ENCODE measurements around the gene RYR1.

Gene RYR1

DNA sequence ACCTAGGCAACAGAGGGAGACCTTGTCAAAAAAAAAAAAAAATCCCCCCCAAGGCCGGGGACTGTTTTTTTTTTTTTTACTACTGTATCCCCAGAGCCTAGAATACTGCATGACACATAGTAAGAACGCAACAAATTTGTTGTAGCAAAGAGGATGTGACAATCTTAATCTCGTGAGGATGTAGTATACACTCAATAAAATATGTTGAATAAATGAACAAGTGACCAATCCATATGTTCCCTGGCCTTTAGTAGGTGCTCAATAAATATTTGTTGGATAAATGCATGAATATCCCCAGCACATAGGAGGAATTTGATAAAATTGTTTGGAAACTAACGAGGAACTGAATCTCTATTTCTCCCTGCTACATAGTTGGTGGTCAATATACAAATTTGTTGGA lies 108.5 kb downstream of the RYR1 start:
- H3K4me3 ChIP-seq (ENCODE audit: low read depth, low read length), result no peak overlapping the region
- H3K27me3 ChIP-seq (ENCODE audit: insufficient read depth, low read length), result peaks cover 6% of the 10 kb centered on the region; the same call in 1 of the 2 replicates
- H3K4me1 ChIP-seq (ENCODE audit: control insufficient read depth, insufficient read depth, low read length, unreplicated experiment), result peaks cover 7% of the 10 kb centered on the region
- H3K79me2 ChIP-seq (ENCODE audit: control insufficient read depth, insufficient read depth, low read length, unreplicated experiment), result no peaks in the 10 kb centered on the region
- H2AFZ ChIP-seq (ENCODE audit: low read length, unreplicated experiment), result no peak overlapping the region
- no peak overlapping the region for H3K27ac ChIP-seq (ENCODE audit: low read depth, low read length)
- H3K36me3 ChIP-seq (ENCODE audit: insufficient read depth, low read length), result no peaks in the 10 kb centered on the region

- no peak overlapping the region for H2AFZ ChIP-seq (ENCODE audit: low read length, unreplicated experiment)
- no peak overlapping the region for H3K27ac ChIP-seq (ENCODE audit: low read depth, low read length)
Observed at GRCh38 chr19:38543286-38543806, 109.9 kb downstream of the RYR1 start.

GRCh38 chr19:38543807-38544568 lies 110.5 kb downstream of the RYR1 start:
- Histone ChIP-seq H3K4me1 (ENCODE audit: control insufficient read depth, insufficient read depth, low read length, unreplicated experiment) (peaks cover 7% of the 10 kb centered on the region), H3K27ac (ENCODE audit: low read depth, low read length) (peak overlapping the region; percentile 67), H3K36me3 (ENCODE audit: insufficient read depth, low read length) (no peaks in the 10 kb centered on the region), H2AFZ (ENCODE audit: low read length, unreplicated experiment) (peak overlapping the region; percentile 76), H3K27me3 (ENCODE audit: insufficient read depth, low read length) (no peaks in the 10 kb centered on the region), H3K79me2 (ENCODE audit: control insufficient read depth, insufficient read depth, low read length, unreplicated experiment) (no peaks in the 10 kb centered on the region), H3K4me3 (ENCODE audit: low read depth, low read length) (peak overlapping the region; percentile 62)

More at GRCh38 chr19:38543286-38543806, 109.9 kb downstream of the RYR1 start:
- Histone ChIP-seq H3K4me3 (ENCODE audit: low read depth, low read length) (peak overlapping the region; percentile 62), H3K36me3 (ENCODE audit: insufficient read depth, low read length) (no peaks in the 10 kb centered on the region), H3K79me2 (ENCODE audit: control insufficient read depth, insufficient read depth, low read length, unreplicated experiment) (no peaks in the 10 kb centered on the region), H3K4me1 (ENCODE audit: control insufficient read depth, insufficient read depth, low read length, unreplicated experiment) (peaks cover 7% of the 10 kb centered on the region), H3K27me3 (ENCODE audit: insufficient read depth, low read length) (no peaks in the 10 kb centered on the region)

DNA sequence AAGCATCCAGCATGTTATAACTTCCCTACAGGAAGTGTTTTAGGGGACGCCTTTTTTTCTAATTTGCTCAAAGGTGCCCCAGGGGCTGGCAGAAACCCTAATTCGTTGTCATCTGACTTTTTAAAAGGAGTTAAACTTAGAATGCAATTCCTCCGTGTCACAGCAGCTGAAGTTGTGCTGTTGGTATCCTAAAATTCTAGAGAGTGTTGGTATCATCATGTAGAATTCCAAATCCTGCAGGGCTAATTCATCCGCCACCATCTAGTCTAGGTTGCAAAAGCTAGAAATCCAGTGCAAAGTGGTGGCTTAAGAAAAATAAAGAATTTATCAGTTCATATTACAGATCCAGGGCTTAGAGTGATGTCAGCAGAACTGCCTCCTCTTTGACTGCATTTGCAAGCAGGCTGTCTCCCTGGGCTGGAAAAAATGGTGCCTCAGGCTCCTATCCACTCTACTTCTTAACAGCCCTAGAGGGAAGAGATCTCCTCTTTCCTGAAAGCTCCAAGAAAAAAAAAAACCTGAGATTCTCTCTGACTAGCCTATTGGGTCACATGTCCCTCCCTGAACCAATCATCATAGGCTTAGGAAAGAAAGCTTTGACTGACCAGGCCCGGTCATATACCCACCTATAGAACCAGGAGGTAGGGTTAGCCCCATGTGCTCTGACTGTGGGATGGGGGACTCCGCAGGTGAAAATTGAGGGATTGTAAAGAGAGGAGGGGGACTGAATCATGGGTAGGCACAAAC lies 111.3 kb downstream of the RYR1 start:
- Histone ChIP-seq H3K79me2 (ENCODE audit: control insufficient read depth, insufficient read depth, low read length, unreplicated experiment) (no peaks in the 10 kb centered on the region), H3K27ac (ENCODE audit: low read depth, low read length) (peak overlapping the region; percentile 67), H2AFZ (ENCODE audit: low read length, unreplicated experiment) (peak overlapping the region; percentile 76), H3K27me3 (ENCODE audit: insufficient read depth, low read length) (no peaks in the 10 kb centered on the region), H3K36me3 (ENCODE audit: insufficient read depth, low read length) (no peaks in the 10 kb centered on the region), H3K4me3 (ENCODE audit: low read depth, low read length) (0 out of 2 replicates have a peak overlapping the region, but pooled peaks have one; percentile 62), H3K4me1 (ENCODE audit: control insufficient read depth, insufficient read depth, low read length, unreplicated experiment) (peaks cover 7% of the 10 kb centered on the region)

- no peaks in the 10 kb centered on the region for H3K36me3 ChIP-seq (ENCODE audit: insufficient read depth, low read length)
- no peak overlapping the region for H3K4me3 ChIP-seq (ENCODE audit: low read depth, low read length)
- no peaks in the 10 kb centered on the region; the same call in 1 of the 2 replicates for H3K27me3 ChIP-seq (ENCODE audit: insufficient read depth, low read length)
- peaks cover 7% of the 10 kb centered on the region for H3K4me1 ChIP-seq (ENCODE audit: control insufficient read depth, insufficient read depth, low read length, unreplicated experiment)
- no peak overlapping the region for H2AFZ ChIP-seq (ENCODE audit: low read length, unreplicated experiment)
- no peaks in the 10 kb centered on the region for H3K79me2 ChIP-seq (ENCODE audit: control insufficient read depth, insufficient read depth, low read length, unreplicated experiment)
- H3K27ac ChIP-seq (ENCODE audit: low read depth, low read length), result no peak overlapping the region
Observed at GRCh38 chr19:38545596-38545995, 112.1 kb downstream of the RYR1 start.

DNA sequence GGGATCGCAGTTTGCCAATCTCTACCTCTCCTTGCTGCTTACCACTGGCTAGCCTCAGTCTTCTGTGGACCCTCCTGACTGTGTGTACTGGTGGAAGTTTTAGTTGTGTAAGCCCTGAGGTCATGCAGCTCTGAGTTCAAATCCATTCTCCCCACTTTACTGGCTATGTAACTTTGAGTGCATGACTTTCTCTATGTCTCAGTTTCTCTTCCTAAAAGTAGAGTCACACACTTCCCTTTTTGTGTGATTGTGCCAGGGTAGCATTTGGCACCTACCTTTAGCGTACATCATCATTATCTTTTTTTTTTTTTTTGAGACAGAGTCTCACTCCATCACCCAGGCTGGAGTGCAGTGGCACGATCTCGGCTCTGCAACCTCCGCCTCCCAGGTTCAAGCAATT lies 113.9 kb downstream of the RYR1 start:
- no peaks in the 10 kb centered on the region for H3K79me2 ChIP-seq (ENCODE audit: control insufficient read depth, insufficient read depth, low read length, unreplicated experiment)
- no peak overlapping the region for H3K27ac ChIP-seq (ENCODE audit: low read depth, low read length)
- peaks cover 7% of the 10 kb centered on the region for H3K4me1 ChIP-seq (ENCODE audit: control insufficient read depth, insufficient read depth, low read length, unreplicated experiment)
- H3K27me3 ChIP-seq (ENCODE audit: insufficient read depth, low read length), result no peaks in the 10 kb centered on the region; the same call in none of the 2 replicates
- no peaks in the 10 kb centered on the region for H3K36me3 ChIP-seq (ENCODE audit: insufficient read depth, low read length)
- H3K4me3 ChIP-seq (ENCODE audit: low read depth, low read length), result no peak overlapping the region
- no peak overlapping the region for H2AFZ ChIP-seq (ENCODE audit: low read length, unreplicated experiment)

GRCh38 chr19:38549061-38549460 lies 115.6 kb downstream of the RYR1 start:
- no peak overlapping the region for H3K4me3 ChIP-seq (ENCODE audit: low read depth, low read length)
- H3K27ac ChIP-seq (ENCODE audit: low read depth, low read length), result no peak overlapping the region
- peaks cover 7% of the 10 kb centered on the region for H3K4me1 ChIP-seq (ENCODE audit: control insufficient read depth, insufficient read depth, low read length, unreplicated experiment)
- H3K79me2 ChIP-seq (ENCODE audit: control insufficient read depth, insufficient read depth, low read length, unreplicated experiment), result no peaks in the 10 kb centered on the region
- H3K36me3 ChIP-seq (ENCODE audit: insufficient read depth, low read length), result no peaks in the 10 kb centered on the region
- no peak overlapping the region for H2AFZ ChIP-seq (ENCODE audit: low read length, unreplicated experiment)
- no peaks in the 10 kb centered on the region; the same call in none of the 2 replicates for H3K27me3 ChIP-seq (ENCODE audit: insufficient read depth, low read length)

GRCh38 chr19:38549942-38550341 lies 116.5 kb downstream of the RYR1 start:
- no peaks in the 10 kb centered on the region for H3K79me2 ChIP-seq (ENCODE audit: control insufficient read depth, insufficient read depth, low read length, unreplicated experiment)
- H3K27ac ChIP-seq (ENCODE audit: low read depth, low read length), result no peak overlapping the region
- no peak overlapping the region for H2AFZ ChIP-seq (ENCODE audit: low read length, unreplicated experiment)
- H3K27me3 ChIP-seq (ENCODE audit: insufficient read depth, low read length), result no peaks in the 10 kb centered on the region; the same call in none of the 2 replicates
- H3K36me3 ChIP-seq (ENCODE audit: insufficient read depth, low read length), result no peaks in the 10 kb centered on the region
- no peak overlapping the region for H3K4me3 ChIP-seq (ENCODE audit: low read depth, low read length)
- peaks cover 2% of the 10 kb centered on the region for H3K4me1 ChIP-seq (ENCODE audit: control insufficient read depth, insufficient read depth, low read length, unreplicated experiment)

DNA sequence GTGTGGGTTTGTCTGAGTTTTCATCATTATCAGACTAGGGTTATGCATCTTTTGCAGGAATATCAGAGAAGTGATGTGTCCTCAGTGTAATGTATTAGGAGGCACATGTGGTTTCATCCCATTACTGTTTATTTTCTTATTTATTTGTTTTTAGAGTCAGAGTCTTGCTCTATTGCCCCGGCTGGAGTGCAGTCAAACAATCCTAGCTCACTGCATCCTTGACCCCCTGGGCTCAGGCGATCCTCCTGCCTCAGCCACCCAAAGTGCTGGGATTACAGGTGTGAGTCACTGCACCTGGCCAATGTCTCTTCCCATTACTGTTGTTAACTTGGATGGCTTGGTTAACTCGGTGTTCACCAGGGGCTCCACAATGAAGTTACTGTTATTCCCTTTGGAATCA lies 116.9 kb downstream of the RYR1 start:
- H3K4me3 ChIP-seq (ENCODE audit: low read depth, low read length), result no peak overlapping the region
- H3K27ac ChIP-seq (ENCODE audit: low read depth, low read length), result no peak overlapping the region
- no peak overlapping the region for H2AFZ ChIP-seq (ENCODE audit: low read length, unreplicated experiment)
- no peaks in the 10 kb centered on the region for H3K79me2 ChIP-seq (ENCODE audit: control insufficient read depth, insufficient read depth, low read length, unreplicated experiment)
- H3K27me3 ChIP-seq (ENCODE audit: insufficient read depth, low read length), result no peaks in the 10 kb centered on the region; the same call in none of the 2 replicates
- no peaks in the 10 kb centered on the region for H3K36me3 ChIP-seq (ENCODE audit: insufficient read depth, low read length)
- H3K4me1 ChIP-seq (ENCODE audit: control insufficient read depth, insufficient read depth, low read length, unreplicated experiment), result no peaks in the 10 kb centered on the region

DNA sequence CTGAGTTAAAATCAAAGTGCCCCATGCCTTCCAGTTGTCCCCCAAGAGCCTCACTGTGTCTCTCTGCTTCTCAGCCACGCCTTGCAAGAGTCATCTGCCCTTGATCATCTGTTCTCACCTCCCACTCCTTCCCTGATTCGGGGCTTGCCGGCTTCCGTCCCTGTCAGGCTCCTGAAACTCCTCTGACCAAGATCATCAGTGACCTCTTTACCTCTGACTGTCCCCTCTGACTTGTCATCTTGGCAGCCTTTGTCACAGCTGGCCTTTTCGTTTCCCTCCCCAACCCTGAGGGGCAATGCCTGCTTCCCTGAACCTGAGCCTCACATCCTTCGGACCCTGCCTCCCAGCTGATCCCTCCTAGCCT lies 117.9 kb downstream of the RYR1 start:
- no peak overlapping the region for H3K27ac ChIP-seq (ENCODE audit: low read depth, low read length)
- no peaks in the 10 kb centered on the region for H3K79me2 ChIP-seq (ENCODE audit: control insufficient read depth, insufficient read depth, low read length, unreplicated experiment)
- no peaks in the 10 kb centered on the region; the same call in none of the 2 replicates for H3K27me3 ChIP-seq (ENCODE audit: insufficient read depth, low read length)
- no peak overlapping the region for H2AFZ ChIP-seq (ENCODE audit: low read length, unreplicated experiment)
- H3K36me3 ChIP-seq (ENCODE audit: insufficient read depth, low read length), result no peaks in the 10 kb centered on the region
- no peaks in the 10 kb centered on the region for H3K4me1 ChIP-seq (ENCODE audit: control insufficient read depth, insufficient read depth, low read length, unreplicated experiment)
- H3K4me3 ChIP-seq (ENCODE audit: low read depth, low read length), result no peak overlapping the region

Data from ACC112 (cell line).